GM11168 (cell line): ENCODE data around the gene PTPN2.
"Not testable (repeated sequence)": the region's sequence is repeated elsewhere in the genome, so short reads cannot be mapped to it uniquely, and the experiment has no call there.

ENCODE experiments used
- in situ Hi-C: fragments of 300-500 bp; cut with MboI; formaldehyde crosslinking; loops from one replicate; pipeline ENCODE4 v1.12.0; 2022; ENCODE audit warnings: low sequenced_read_pairs; ENCODE audit not compliant: unreplicated experiment

PTPN2 gene

DNA sequence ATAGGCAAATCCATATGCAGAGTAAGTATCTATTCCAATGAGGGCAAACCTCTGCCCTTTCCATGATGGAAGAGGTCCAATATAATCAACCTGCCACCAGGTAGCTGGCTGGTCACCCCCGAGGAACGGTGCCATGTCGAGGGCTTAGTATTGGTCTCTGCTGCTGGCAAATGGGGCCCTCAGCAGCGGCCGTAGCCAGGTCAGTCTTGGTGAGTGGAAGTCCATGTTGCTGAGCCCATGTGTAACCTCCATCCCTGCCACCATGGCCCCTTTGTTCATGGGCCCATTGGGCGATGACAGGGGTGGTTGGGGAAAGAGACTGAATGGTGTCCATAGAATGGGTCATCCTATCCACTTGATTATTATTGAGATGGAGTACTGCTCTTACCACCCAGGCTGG is 128.4 kb downstream of the PTPN2 start:
- in situ Hi-C loops: not testable (repeated sequence)

DNA sequence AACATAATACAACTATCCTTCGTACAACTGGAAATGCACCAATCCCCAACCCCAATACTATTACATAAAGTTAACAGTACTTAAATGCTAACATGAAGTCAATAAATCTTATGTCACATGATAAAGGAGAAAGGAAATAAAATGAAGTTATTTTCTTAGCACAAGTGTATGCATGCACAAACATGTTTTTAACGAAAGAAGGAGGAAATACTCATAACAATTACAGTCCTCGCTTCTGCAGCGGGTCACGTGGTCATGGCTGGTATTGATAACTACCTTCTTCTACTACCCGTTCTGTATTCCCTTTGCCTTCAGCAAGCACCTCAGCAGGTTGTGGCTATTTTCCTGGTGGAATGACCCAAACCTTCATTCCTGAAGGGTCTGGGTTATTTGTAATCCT is 129.5 kb downstream of the PTPN2 start:
- in situ Hi-C loops: no loop called here

DNA sequence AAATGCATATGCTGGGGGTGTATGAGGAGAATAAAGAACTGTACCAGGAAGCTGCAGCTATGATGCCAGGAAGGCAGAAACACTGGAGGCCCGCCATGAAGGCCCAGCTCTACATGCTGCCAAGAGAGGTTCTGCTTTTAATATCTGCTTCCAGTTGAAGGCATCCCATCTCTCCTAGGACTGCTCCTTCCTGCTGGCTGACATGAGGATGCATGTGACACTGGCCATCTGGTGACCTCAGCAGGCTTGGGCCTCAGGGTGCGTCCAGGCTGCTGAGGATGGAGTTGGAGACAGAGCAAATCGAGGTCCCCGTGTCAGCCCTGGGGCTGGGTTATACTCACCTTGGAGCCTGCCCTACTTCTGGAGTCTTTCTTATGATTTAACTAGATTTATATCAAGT is 132.1 kb downstream of the PTPN2 start:
- in situ Hi-C loops: no loop called here

DNA sequence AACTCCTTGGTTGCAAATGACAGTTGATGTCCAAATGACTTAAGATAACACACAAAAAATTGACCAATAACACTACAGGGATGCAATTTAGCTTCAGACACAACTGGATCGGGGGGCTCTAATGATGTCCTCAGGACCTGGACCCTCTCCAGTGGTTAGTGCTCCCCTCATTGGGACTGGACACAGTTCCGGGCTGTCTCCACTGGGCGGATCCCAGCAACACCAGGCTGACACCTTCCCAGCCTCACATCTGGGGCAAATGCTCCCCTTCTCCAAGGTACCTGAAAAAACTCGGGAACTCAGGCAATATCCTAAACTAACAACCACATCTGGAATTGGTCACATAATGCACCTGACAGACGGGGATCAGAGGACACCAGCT is 132.5 kb downstream of the PTPN2 start:
- in situ Hi-C loops: no loop called here

DNA sequence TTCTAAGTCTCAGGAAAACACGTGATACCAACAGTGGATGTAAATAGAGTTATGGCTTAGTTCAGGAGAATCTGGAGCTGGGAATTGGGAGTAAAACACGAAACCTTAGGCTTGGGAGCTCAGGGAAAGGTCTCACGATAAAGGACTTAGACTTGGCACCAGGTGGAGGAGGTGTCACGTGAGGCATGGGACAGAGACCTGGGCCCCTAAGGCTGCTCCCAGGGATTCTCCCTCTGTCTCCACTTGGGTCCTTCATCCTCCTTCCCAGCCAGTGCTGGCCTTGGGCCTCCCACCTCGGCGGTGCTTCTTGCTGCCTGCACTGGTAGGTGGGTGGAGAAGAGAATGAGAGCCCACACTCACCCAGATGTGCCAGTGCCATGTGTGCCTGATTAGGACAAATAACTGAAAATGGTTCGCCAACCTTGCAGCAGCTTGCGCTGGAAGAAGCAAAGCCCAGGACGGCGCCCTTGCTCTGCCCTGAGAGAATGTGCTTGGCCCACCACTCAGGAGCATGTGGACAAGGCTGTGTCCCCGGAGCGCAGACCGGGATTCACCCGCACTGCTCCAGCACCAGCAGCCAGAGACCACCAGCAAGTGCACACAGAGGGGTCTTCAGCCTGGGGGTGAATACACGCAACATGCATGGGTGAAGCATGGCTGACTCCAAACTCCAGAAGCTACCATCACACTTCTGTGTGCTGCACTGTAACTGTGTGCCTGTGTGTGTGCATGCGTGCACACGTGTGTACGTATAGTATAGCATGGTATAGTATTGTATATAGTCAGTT is 133.1 kb downstream of the PTPN2 start:
- in situ Hi-C loops: no loop called here

DNA sequence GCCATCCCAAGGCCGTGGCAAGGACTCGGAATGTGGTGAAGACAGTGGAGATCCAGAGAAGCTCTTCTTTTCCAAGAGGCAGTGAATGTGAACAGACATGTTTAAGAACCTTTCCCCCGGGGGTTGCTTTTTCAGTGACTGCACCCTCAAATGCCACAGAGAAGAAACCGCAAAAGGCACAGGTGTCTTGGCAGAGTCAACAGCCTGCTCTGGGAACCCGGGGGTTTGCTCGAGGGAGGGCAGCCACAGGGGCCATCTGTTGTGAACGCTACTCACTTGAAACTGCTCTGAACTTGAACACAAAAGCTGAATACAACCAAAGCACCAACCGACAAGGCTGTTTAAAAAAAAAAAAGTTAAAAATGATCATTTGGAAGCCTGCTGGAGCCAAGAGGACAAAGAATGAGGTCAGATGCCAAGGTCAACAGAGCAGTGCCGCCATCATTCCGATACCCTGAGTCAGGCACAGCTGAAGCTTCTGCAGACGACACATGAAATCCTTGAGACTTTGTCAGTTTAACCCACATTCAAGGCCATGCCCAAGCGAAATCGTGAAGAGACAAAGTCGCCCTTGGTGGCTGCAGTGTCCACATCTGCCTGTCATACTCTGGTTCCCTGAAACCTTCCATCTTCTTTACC is 133.8 kb downstream of the PTPN2 start:
- in situ Hi-C loops: no loop called here

DNA sequence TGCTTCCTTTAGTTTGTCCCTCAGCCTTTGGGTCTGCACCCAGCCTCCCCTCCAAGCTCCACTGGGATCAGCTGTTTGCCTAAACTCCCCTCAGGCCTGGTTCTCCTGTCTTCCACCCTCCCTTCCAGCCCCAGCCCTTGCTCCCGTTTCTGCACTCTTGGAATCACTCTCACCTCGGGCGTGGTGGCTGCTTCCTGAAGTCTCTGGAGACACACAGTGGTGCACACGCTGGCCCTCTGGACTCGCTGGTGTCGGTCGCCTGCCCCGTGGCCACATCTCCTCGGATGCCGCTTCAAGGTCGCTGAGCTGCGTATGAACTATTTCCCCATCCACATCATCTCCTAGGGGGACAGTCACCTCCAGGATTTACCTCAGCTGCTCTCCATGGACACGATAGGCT is 134.9 kb downstream of the PTPN2 start:
- in situ Hi-C loops: loop anchor here (10.0 kb wide), 1 partner anchor 146 kb away; no protein-coding TSS in a partner anchor

DNA sequence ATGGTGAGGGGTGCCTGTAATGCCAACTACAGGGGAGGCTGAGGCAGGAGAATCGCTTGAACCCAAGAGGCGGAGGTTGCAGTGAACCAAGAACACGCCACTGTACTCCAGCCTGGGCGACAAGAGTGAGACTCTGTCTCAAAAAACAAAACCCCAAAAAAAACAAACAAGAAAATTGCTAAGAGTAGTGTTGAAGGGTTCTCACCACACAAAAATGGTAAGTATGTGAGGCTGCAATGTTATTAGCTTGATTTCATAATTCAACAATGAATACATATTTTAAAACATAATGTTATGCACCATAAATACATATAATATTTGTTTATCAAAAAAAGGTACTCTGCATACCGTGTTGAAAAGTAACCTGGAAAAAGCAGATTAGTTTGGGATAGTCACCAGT is 135.4 kb downstream of the PTPN2 start:
- in situ Hi-C loops: loop anchor here (10.0 kb wide), 1 partner anchor 146 kb away; no protein-coding TSS in a partner anchor

DNA sequence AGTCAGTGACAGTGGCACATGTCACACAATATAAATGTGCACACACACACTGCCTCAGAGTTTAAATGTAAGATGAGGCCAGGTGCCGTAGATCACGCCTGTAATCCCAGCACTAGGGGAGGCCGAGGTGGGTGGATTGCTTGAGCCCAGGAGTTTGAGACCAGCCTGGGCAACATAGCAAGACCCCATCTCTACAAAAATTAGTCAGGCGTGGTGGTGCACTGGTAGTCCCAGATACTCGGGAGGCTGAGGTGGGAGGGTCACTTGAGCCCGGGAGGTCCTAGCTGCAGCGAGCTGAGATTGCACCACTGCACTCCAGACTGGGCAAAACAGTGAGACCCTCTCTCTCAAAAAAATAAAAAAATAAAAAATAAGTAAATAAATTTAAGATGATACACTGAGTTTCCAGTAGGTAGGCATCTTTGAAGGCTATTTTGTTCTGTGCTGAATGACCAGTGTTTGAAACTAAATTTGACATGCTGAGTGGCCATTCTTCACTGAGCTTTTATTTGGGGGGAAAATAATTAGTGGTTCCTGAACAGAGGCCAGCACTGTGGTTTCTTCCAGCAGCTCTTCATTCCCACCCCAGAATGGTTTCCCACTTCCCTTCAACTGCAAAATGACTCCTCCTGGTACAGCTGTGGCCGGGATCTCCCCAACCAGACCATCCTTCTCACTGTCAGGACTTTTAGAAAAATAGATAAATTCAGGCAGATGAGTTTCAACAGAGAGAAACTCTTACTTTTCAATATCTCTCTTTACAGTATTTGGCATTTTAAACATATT is 136.3 kb downstream of the PTPN2 start:
- in situ Hi-C loops: loop anchor here (10.0 kb wide), 1 partner anchor 147 kb away; no protein-coding TSS in a partner anchor

DNA sequence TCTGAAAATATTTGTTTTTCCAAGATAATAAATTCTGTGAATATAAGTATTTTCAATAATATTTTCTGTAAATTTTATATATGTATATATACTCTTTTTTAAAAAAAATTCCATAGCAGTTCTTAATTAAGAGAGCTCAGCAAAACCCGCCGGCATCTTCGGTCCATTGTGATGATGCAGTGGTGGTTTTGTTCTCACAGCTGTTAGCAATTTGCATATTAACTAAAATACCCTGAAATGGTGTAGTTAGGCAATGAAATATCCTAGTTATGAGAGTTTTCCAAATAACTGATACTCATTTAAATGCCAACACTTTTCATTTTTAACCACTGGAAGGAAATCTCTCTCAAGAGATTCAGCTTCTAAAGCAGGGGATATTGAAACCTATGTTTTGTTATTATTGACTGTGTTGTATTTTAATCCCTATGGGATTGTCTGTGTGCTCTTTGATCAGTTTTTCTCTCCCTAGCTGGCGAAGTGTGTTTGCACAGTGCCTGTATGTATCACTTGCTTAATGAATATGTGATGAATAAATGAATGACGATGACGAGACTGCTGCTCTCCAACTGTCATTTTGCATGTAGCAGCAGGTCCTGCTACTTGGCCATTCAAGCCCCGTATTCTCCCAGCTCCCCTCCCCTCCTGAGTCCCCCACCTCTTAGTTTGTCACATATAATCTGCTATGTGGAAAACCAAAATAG is 138.8 kb downstream of the PTPN2 start:
- in situ Hi-C loops: loop anchor here (10.0 kb wide), 1 partner anchor 150 kb away; no protein-coding TSS in a partner anchor

DNA sequence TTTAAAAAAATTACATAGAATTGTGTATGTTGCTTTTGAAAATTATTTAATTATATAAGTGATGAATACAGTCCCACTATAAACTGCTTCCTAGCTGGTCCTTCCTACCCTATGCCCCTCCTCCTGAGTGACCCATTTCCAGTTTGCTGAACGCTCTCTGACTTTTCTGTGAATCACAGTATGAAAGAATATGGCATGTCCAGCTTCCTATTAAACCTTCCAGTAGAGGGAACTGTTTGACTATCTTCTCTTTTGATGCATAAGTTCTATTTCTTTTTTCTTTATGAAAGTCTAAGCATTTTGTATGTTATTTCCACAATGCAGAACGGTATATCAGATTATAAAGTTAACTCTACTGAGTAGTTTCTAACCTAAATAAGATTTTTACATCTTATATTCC is 139.9 kb downstream of the PTPN2 start:
- in situ Hi-C loops: loop anchor here (10.0 kb wide), 1 partner anchor 151 kb away; no protein-coding TSS in a partner anchor

DNA sequence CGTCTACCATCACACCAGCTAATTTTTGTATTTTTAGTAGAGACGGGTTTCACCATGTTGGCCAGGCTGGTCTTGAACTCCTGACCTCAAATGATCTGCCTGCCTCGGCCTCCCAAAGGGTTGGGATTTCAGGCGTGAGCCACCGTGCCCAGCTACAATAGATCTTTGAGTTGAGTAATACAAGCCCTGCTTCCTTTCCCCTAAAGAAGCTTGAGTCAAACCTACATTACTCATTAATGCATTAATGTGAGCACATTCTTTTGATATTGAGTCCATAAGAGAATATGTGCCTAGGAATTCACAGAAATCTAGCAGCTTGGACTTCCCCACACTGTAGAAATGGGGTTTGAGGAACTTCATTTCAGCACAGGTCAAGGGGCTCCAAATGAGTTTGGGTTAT is 141.6 kb downstream of the PTPN2 start:
- in situ Hi-C loops: loop anchor here (10.0 kb wide), 1 partner anchor 152 kb away; no protein-coding TSS in a partner anchor
